K562 (cell line): Measurements from ENCODE around the gene ARV1. TPM values are rescaled to one million over a fixed set of nuclear protein-coding genes. Genes with fewer than 3 reads are reported as not detected.

ENCODE experiments used
- CBX3 ChIP-seq, 2 experiments: IDR thresholded peaks; 1 replicate in 1 of 2; 2 replicates in 1 of 2; pipeline ENCODE4 v1.6.1; 2012; ENCODE audit warnings: inconsistent platforms in 2 of 2, low read length in 2 of 2, borderline replicate concordance in 1 of 2, control low read depth in 1 of 2
- HMG20A ChIP-seq: fragments of 450-650 bp; formaldehyde crosslinking; conservative IDR thresholded peaks from 2 replicates; pipeline ENCODE4 v1.4.0; 2020; ENCODE audit warnings: mild to moderate bottlenecking, mixed read lengths
- KLF13 ChIP-seq: fragments of 450-650 bp; IDR thresholded peaks from 2 replicates; pipeline ENCODE4 v1.6.1; 2016; ENCODE audit warnings: missing genetic modification characterization, low read depth, mild to moderate bottlenecking, missing compliant biosample characterization, moderate library complexity, borderline replicate concordance
- NR2C1 ChIP-seq, 2 experiments: fragments of 450-650 bp; IDR thresholded peaks; 2 replicates each; pipeline ENCODE4 v1.6.1; 2017; ENCODE audit warnings: mild to moderate bottlenecking in 2 of 2, antibody characterized with exemption in 1 of 2, inconsistent platforms in 1 of 2, missing compliant biosample characterization in 1 of 2, missing genetic modification characterization in 1 of 2
- polyA plus RNA-seq, 8 experiments: library from polyadenylated mRNA; depleted of rRNA in 4 of 8; stranded (reverse) in 5 of 8; unstranded in 3 of 8; fragments of >200 nt; fragmentation: Nextera tagmentation in 2 of 8; fragmentation: Illumina TruSeq in 1 of 8; extraction: Ambion mirVana in 2 of 8; extraction: Trizol in 1 of 8; gene quantifications; 2 replicates each; pipeline versions ENCODE4 v1.2.1 to v1.2.3, GENCODE V29; 2011 to 2014; ENCODE audit warnings: inconsistent platforms in 1 of 8, missing spikeins in 1 of 8
- total RNA-seq, 7 experiments: library from RNA; depleted of rRNA in 6 of 7; stranded (reverse); fragments of >200 nt in 6 of 7; fragmentation: Illumina TruSeq in 2 of 7; extraction: Trizol in 2 of 7; gene quantifications; 2 replicates each; pipeline versions ENCODE4 v1.2.1 to v1.2.3, GENCODE V29; 2011 to 2021; ENCODE audit warnings: low replicate concordance in 1 of 7
- TF ChIP-seq, protein P1 (sequence below), 2 experiments: fragments of 450-650 bp; formaldehyde crosslinking in 1 of 2; IDR thresholded peaks; 2 replicates each; pipeline versions ENCODE4 v1.4.0 to v1.6.1; 2014 to 2020; ENCODE audit warnings: mild to moderate bottlenecking in 2 of 2, borderline replicate concordance in 1 of 2, low read depth in 1 of 2
- TF ChIP-seq, protein P2 (sequence below): fragments of 250-450 bp; sonication (Bioruptor Pico); IDR thresholded peaks from 2 replicates; pipeline ENCODE4 v1.4.0; 2020; ENCODE audit warnings: borderline replicate concordance

ARV1 gene
- total and polyA plus RNA-seq, 9 of the 15 experiments (the other 6 are each of a cell fraction or from before 2014, with no cell fraction given), result 54.8 to 139 (median 74.0) TPM

DNA sequence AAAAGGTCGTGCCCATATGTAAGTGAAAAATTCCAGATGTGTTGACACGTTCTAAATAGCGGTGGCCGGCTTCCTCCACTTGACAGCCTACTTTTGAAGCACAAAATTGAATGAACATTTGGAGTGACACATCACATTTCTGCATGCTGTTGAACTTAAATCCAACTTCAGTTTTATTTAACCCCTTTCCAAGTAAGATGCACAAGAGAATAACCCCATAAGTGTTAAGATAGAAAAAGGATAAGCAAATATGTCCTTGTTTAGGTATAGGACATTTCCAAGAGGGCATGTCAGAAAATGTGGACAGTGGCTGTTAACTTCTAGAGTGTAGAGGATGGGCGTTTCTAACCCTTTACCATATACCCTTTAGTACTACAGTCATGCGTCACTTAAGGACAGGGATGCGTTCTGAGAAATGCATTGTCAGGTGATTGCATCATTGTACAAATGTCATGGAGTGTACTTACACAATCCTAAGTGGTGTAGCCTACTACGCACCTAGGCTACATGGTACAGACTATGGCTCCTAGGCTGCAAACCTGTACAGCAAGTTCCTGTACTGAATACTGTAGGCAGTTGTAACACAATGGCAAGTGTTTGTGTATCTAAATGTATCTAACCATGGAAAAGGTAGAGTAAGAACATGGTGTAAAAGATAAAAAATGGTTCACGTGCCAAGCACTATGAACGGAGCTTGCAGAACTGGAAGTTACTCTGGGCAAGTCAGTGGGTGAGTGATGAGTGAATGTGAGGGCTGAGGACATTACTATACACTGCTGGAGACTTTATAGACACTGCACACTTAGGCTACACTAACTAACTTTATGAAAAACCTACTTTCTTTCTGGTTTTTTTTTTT, 70.5 kb downstream of the ARV1 start (continued):
- peak in 1 of 2 experiments; percentile 61; a peak in 1 of 3 replicates for TF ChIP-seq CBX3 (IDR thresholded peaks at IDR 0.05; ENCODE audit: borderline replicate concordance in 1 of 2, low read length in 2 of 2)
- TF ChIP-seq KLF13, result peak; percentile 85; the same call in 1 of the 2 replicates
- TF ChIP-seq, protein P1, sequence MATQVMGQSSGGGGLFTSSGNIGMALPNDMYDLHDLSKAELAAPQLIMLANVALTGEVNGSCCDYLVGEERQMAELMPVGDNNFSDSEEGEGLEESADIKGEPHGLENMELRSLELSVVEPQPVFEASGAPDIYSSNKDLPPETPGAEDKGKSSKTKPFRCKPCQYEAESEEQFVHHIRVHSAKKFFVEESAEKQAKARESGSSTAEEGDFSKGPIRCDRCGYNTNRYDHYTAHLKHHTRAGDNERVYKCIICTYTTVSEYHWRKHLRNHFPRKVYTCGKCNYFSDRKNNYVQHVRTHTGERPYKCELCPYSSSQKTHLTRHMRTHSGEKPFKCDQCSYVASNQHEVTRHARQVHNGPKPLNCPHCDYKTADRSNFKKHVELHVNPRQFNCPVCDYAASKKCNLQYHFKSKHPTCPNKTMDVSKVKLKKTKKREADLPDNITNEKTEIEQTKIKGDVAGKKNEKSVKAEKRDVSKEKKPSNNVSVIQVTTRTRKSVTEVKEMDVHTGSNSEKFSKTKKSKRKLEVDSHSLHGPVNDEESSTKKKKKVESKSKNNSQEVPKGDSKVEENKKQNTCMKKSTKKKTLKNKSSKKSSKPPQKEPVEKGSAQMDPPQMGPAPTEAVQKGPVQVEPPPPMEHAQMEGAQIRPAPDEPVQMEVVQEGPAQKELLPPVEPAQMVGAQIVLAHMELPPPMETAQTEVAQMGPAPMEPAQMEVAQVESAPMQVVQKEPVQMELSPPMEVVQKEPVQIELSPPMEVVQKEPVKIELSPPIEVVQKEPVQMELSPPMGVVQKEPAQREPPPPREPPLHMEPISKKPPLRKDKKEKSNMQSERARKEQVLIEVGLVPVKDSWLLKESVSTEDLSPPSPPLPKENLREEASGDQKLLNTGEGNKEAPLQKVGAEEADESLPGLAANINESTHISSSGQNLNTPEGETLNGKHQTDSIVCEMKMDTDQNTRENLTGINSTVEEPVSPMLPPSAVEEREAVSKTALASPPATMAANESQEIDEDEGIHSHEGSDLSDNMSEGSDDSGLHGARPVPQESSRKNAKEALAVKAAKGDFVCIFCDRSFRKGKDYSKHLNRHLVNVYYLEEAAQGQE (IDR thresholded peaks at IDR 0.05; ENCODE audit: borderline replicate concordance), result no peak; the same call in 1 of the 2 replicates
- TF ChIP-seq, protein P1 (CRISPR knock-in tag; IDR thresholded peaks at IDR 0.05; ENCODE audit: low read depth), result 0 out of 2 replicates have a peak, but pooled peaks have one; percentile 15
- 0 out of 2 replicates have a peak, but pooled peaks have one; percentile 73 for TF ChIP-seq HMG20A (CRISPR knock-in tag)
- TF ChIP-seq, protein P2, sequence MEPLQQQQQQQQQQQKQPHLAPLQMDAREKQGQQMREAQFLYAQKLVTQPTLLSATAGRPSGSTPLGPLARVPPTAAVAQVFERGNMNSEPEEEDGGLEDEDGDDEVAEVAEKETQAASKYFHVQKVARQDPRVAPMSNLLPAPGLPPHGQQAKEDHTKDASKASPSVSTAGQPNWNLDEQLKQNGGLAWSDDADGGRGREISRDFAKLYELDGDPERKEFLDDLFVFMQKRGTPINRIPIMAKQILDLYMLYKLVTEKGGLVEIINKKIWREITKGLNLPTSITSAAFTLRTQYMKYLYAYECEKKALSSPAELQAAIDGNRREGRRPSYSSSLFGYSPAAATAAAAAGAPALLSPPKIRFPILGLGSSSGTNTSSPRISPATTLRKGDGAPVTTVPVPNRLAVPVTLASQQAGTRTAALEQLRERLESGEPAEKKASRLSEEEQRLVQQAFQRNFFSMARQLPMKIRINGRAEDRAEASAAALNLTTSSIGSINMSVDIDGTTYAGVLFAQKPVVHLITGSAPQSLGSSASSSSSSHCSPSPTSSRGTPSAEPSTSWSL (CRISPR knock-in tag), result 0 out of 2 replicates have a peak, but pooled peaks have one; percentile 79
- 0 out of 2 replicates have a peak, but pooled peaks have one; percentile 57 for TF ChIP-seq NR2C1 (IDR thresholded peaks at IDR 0.05)
- peak; percentile 90 for TF ChIP-seq NR2C1 (tag; IDR thresholded peaks at IDR 0.05)
